H1 (cell line): ENCODE results near the gene RDM1. TPM values are rescaled to one million over a fixed set of nuclear protein-coding genes. Genes with fewer than 3 reads are reported as not detected.

ENCODE experiments used
- CREB1 ChIP-seq: IDR thresholded peaks from 2 replicates; pipeline ENCODE4 v1.6.1; 2012; ENCODE audit warnings: inconsistent platforms
- EP300 ChIP-seq, 2 experiments: IDR thresholded peaks; 1 replicate in 1 of 2; 2 replicates in 1 of 2; pipeline ENCODE4 v1.6.1; 2011 to 2012; ENCODE audit warnings: low read depth in 2 of 2, low read length in 2 of 2, mild to moderate bottlenecking in 2 of 2, borderline replicate concordance in 1 of 2, inconsistent platforms in 1 of 2, moderate library complexity in 1 of 2
- EZH2 ChIP-seq: fragments of 200-600 bp; sonication (generic); IDR thresholded peaks from 2 replicates; pipeline ENCODE4 v1.7.1; 2012; ENCODE audit warnings: low read depth, mild to moderate bottlenecking, moderate library complexity, low read length, inconsistent platforms; ENCODE audit not compliant: severe bottlenecking
- NRF1 ChIP-seq: IDR thresholded peaks from 2 replicates; pipeline ENCODE4 v1.6.1; 2011; ENCODE audit warnings: mild to moderate bottlenecking, low read depth, low read length, improper control_type of control experiment
- POLR2AphosphoS5 ChIP-seq: IDR thresholded peaks from 2 replicates; pipeline ENCODE4 v1.6.1; 2011; ENCODE audit warnings: low read depth, low read length
- RFX5 ChIP-seq: IDR thresholded peaks from 2 replicates; pipeline ENCODE4 v1.6.1; 2011; ENCODE audit warnings: low read depth, low read length, improper control_type of control experiment, borderline replicate concordance
- SP4 ChIP-seq: IDR thresholded peaks from 2 replicates; pipeline ENCODE4 v1.6.1; 2012; ENCODE audit warnings: low read length, inconsistent platforms
- SRF ChIP-seq: IDR thresholded peaks from 2 replicates; pipeline ENCODE4 v1.6.1; 2011; ENCODE audit warnings: mild to moderate bottlenecking, low read depth, low read length, moderate library complexity
- TBP ChIP-seq: IDR thresholded peaks from 2 replicates; pipeline ENCODE4 v1.6.1; 2011; ENCODE audit warnings: low read depth, low read length, improper control_type of control experiment
- polyA plus RNA-seq, 7 experiments: library from polyadenylated mRNA; depleted of rRNA in 3 of 7; stranded (reverse) in 5 of 7; unstranded in 2 of 7; fragments of >200 nt in 5 of 7; fragments of 200-250 nt in 2 of 7; gene quantifications; 1 replicate in 5 of 7; 2 replicates in 1 of 7; 4 replicates in 1 of 7; pipeline versions ENCODE4 v1.2.1 to v1.2.3, GENCODE V29; 2011 to 2013; ENCODE audit warnings: missing spikeins in 2 of 7, mixed read lengths in 2 of 7
- total RNA-seq: library from RNA; stranded (reverse); fragmentation: NEBNext Ultra II Directional; extraction: Animal tissue kit (Norgen Biotek cat#: 25700); gene quantifications from 2 replicates; pipeline ENCODE4 v1.2.1, GENCODE V29; 2021
- TF ChIP-seq, protein P1 (sequence below): fragments of 300-600 bp; sonication (generic); IDR thresholded peaks from 2 replicates; pipeline ENCODE4 v1.7.1; 2012; ENCODE audit warnings: low read length, moderate library complexity, mild to moderate bottlenecking, inconsistent platforms; ENCODE audit not compliant: insufficient replicate concordance
- TF ChIP-seq, protein P2 (sequence below): IDR thresholded peaks from 2 replicates; pipeline ENCODE4 v1.6.1; 2012; ENCODE audit warnings: inconsistent platforms

Gene RDM1
- total and polyA plus RNA-seq, 2 of the 8 experiments (the other 6 are each of a cell fraction or from before 2014, with no cell fraction given) = 7.3 to 9.7 TPM

DNA sequence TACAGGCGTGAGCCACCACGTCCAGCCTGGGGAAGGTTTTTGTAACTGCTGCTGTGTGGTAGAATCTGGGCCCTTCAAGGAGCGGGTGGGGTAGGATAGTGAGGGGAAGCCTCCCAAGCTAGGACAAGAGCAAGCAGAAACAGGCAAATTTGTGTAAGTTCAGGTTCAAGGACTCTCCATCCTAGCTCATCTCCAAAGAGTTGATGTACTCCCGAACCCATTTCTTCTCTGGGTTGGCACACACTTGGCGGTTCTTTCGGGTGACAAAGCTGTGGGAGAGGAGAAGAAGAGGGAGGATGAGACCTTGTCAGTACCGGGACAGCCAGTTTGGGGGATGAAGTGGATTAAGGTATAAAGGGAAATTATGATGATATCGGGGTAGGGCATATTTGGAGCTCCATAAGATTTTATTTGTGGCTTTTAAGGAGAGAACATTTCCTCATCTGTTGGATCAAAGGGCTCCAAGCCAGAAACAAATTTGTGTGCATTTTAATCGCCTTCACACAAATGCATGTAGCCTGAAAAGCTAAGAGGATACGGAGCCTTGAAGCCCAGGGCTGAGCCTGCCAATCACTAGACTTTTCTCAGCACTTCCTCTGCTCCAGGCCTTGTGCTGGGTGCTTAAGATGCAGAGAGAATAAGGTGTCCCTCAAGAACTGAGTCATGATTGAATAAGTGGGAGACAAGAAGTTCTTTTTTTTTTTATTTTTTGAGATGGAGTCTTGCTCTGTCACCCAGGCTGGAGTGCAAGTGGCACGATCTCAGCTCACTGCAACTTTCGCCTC is 58.2 kb downstream of the RDM1 start (continued):
- TF ChIP-seq, protein P1, sequence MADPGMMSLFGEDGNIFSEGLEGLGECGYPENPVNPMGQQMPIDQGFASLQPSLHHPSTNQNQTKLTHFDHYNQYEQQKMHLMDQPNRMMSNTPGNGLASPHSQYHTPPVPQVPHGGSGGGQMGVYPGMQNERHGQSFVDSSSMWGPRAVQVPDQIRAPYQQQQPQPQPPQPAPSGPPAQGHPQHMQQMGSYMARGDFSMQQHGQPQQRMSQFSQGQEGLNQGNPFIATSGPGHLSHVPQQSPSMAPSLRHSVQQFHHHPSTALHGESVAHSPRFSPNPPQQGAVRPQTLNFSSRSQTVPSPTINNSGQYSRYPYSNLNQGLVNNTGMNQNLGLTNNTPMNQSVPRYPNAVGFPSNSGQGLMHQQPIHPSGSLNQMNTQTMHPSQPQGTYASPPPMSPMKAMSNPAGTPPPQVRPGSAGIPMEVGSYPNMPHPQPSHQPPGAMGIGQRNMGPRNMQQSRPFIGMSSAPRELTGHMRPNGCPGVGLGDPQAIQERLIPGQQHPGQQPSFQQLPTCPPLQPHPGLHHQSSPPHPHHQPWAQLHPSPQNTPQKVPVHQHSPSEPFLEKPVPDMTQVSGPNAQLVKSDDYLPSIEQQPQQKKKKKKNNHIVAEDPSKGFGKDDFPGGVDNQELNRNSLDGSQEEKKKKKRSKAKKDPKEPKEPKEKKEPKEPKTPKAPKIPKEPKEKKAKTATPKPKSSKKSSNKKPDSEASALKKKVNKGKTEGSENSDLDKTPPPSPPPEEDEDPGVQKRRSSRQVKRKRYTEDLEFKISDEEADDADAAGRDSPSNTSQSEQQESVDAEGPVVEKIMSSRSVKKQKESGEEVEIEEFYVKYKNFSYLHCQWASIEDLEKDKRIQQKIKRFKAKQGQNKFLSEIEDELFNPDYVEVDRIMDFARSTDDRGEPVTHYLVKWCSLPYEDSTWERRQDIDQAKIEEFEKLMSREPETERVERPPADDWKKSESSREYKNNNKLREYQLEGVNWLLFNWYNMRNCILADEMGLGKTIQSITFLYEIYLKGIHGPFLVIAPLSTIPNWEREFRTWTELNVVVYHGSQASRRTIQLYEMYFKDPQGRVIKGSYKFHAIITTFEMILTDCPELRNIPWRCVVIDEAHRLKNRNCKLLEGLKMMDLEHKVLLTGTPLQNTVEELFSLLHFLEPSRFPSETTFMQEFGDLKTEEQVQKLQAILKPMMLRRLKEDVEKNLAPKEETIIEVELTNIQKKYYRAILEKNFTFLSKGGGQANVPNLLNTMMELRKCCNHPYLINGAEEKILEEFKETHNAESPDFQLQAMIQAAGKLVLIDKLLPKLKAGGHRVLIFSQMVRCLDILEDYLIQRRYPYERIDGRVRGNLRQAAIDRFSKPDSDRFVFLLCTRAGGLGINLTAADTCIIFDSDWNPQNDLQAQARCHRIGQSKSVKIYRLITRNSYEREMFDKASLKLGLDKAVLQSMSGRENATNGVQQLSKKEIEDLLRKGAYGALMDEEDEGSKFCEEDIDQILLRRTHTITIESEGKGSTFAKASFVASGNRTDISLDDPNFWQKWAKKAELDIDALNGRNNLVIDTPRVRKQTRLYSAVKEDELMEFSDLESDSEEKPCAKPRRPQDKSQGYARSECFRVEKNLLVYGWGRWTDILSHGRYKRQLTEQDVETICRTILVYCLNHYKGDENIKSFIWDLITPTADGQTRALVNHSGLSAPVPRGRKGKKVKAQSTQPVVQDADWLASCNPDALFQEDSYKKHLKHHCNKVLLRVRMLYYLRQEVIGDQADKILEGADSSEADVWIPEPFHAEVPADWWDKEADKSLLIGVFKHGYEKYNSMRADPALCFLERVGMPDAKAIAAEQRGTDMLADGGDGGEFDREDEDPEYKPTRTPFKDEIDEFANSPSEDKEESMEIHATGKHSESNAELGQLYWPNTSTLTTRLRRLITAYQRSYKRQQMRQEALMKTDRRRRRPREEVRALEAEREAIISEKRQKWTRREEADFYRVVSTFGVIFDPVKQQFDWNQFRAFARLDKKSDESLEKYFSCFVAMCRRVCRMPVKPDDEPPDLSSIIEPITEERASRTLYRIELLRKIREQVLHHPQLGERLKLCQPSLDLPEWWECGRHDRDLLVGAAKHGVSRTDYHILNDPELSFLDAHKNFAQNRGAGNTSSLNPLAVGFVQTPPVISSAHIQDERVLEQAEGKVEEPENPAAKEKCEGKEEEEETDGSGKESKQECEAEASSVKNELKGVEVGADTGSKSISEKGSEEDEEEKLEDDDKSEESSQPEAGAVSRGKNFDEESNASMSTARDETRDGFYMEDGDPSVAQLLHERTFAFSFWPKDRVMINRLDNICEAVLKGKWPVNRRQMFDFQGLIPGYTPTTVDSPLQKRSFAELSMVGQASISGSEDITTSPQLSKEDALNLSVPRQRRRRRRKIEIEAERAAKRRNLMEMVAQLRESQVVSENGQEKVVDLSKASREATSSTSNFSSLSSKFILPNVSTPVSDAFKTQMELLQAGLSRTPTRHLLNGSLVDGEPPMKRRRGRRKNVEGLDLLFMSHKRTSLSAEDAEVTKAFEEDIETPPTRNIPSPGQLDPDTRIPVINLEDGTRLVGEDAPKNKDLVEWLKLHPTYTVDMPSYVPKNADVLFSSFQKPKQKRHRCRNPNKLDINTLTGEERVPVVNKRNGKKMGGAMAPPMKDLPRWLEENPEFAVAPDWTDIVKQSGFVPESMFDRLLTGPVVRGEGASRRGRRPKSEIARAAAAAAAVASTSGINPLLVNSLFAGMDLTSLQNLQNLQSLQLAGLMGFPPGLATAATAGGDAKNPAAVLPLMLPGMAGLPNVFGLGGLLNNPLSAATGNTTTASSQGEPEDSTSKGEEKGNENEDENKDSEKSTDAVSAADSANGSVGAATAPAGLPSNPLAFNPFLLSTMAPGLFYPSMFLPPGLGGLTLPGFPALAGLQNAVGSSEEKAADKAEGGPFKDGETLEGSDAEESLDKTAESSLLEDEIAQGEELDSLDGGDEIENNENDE = no peak
- TF ChIP-seq NRF1 (no peak), EZH2 (no peak), SRF (no peak), POLR2AphosphoS5 (no peak), TBP (no peak), RFX5 (no peak), EP300 (IDR thresholded peaks at IDR 0.05; ENCODE audit: borderline replicate concordance in 1 of 2, low read depth in 2 of 2, low read length in 2 of 2) (no peak), SP4 (no peak), CREB1 (no peak)
- TF ChIP-seq, protein P2, sequence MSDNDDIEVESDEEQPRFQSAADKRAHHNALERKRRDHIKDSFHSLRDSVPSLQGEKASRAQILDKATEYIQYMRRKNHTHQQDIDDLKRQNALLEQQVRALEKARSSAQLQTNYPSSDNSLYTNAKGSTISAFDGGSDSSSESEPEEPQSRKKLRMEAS = no peak
